Subcutaneous adipose tissue (tissue), 4 donors: ENCODE measurements around the gene CLDN11. TPM values are rescaled to one million over a fixed set of nuclear protein-coding genes. Genes with fewer than 3 reads are reported as not detected.

Experiments used
- total RNA-seq, 4 donors: library from RNA; depleted of rRNA; stranded (reverse); fragments of >200 nt; gene quantifications; one replicate each; pipeline ENCODE4 v1.1.0, GENCODE V29; 2016
- TF ChIP-seq, protein P1 (sequence below): fragments of 450-650 bp; IDR thresholded peaks from one replicate; pipeline ENCODE4 v1.5.1; 2016; ENCODE audit warnings: low read depth, mild to moderate bottlenecking, control low read depth, antibody characterized with exemption, moderate library complexity

The CLDN11 gene
- total RNA-seq, 4 donors from 2014 or later = 4.4 to 18.1 (median 6.7) TPM

- TF ChIP-seq, protein P1, sequence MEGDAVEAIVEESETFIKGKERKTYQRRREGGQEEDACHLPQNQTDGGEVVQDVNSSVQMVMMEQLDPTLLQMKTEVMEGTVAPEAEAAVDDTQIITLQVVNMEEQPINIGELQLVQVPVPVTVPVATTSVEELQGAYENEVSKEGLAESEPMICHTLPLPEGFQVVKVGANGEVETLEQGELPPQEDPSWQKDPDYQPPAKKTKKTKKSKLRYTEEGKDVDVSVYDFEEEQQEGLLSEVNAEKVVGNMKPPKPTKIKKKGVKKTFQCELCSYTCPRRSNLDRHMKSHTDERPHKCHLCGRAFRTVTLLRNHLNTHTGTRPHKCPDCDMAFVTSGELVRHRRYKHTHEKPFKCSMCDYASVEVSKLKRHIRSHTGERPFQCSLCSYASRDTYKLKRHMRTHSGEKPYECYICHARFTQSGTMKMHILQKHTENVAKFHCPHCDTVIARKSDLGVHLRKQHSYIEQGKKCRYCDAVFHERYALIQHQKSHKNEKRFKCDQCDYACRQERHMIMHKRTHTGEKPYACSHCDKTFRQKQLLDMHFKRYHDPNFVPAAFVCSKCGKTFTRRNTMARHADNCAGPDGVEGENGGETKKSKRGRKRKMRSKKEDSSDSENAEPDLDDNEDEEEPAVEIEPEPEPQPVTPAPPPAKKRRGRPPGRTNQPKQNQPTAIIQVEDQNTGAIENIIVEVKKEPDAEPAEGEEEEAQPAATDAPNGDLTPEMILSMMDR = no peak
These were observed 9.4 kb downstream of the CLDN11 start for GRCh38 chr3:170428095-170428494.

- TF ChIP-seq, protein P1 = no peak
These were observed 10.4 kb downstream of the CLDN11 start for GRCh38 chr3:170429050-170429449.

- TF ChIP-seq, protein P1 = no peak
These were observed 12.4 kb downstream of the CLDN11 start for GRCh38 chr3:170431054-170431453.

- TF ChIP-seq, protein P1 = no peak
These were observed 13.7 kb downstream of the CLDN11 start for GRCh38 chr3:170432416-170432815.

DNA sequence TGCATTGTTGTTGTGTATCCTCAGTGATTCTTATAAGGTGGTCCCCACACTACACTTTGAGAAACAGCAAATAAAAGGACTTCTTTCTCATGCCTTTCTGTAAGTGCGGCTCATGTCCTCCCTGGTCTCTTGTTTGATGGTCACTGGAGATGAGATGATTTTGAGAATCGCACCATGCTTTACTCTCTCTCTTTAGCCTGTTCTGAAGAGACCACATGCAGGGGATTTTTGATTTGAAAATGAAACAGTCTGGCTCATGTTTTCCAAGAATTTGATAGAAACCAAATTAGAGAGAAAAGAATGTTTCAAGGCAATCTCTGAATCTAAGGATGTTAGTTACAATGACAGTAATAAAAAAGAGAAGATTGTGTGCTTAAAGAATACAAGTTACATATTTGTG lies 18.0 kb downstream of the CLDN11 start:
- TF ChIP-seq, protein P1 = no peak

DNA sequence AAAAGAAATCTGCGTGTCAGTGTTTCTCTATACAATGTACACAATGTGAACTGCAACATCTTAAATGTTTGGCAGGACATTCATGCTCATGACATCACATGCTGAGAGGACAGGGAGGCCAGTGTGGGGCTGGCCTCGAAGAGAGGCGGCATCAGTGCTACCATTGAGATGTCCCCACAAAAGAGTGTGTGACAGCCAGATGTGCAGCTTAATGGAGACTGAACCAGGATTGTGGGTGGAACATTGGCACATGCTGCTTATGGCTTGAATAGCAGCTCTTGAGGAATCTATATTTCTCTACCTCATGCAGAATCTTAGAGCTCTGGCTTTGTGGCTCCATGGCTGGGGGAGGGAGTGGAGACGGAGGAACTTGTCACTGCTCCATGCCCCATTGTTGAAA lies 18.5 kb downstream of the CLDN11 start:
- TF ChIP-seq, protein P1 = no peak

GRCh38 chr3:170437696-170438407 lies 19.2 kb downstream of the CLDN11 start:
- TF ChIP-seq, protein P1 = no peak
